Measurements from ENCODE around the gene ARMH2. TPM values are rescaled to one million over a fixed set of nuclear protein-coding genes. Genes with fewer than 3 reads are reported as not detected.

ARMH2 gene
- total and polyA plus RNA-seq, 10 of the 15 experiments (the other 5 are each of a cell fraction or from before 2014, with no cell fraction given) = 0.18 to 0.46 TPM; not detected in 8

GRCh38 chr6:24797596-24798216 lies 1.0 kb downstream of the ARMH2 start:
- RAD21 ChIA-PET (ENCODE audit: unreplicated experiment) = interaction anchor here (0.8 to 1.0 kb wide), 2 partner anchors 274 to 288 kb away, joined by 3 read pairs; no protein-coding TSS in a partner anchor
- no peak for TF ChIP-seq NFXL1 (IDR thresholded peaks at IDR 0.05; ENCODE audit: borderline replicate concordance)
- no peak for TF ChIP-seq CHD4 (IDR thresholded peaks at IDR 0.05)
- no peak for TF ChIP-seq YY1 (IDR thresholded peaks at IDR 0.05; ENCODE audit: low read depth, low read length)
- no peak for TF ChIP-seq SP1 (IDR thresholded peaks at IDR 0.05; ENCODE audit: low read depth, low read length)
- TF ChIP-seq BCLAF1 (IDR thresholded peaks at IDR 0.05) = no peak
- TF ChIP-seq NKRF (conservative IDR thresholded peaks at IDR 0.05) = no peak
- TF ChIP-seq GATAD2B (conservative IDR thresholded peaks at IDR 0.05; ENCODE audit: low read depth) = no peak
- no peak for TF ChIP-seq NR2C2 (IDR thresholded peaks at IDR 0.05; ENCODE audit: borderline replicate concordance, control insufficient read depth, insufficient read length, low read depth)
- FAIRE-seq (no peak), DNase-seq (ENCODE audit: low read depth, low spot score) (no peak), ATAC-seq (no peak)
- POLR2A ChIA-PET = interaction anchor here (0.6 to 0.8 kb wide), 2 partner anchors 13 to 24 kb away, joined by 4 to 5 read pairs; no protein-coding TSS in a partner anchor
- CTCF ChIA-PET = interaction anchor here (1.2 to 1.4 kb wide), 3 partner anchors 11 to 273 kb away, joined by 3 to 4 read pairs (median 4); no protein-coding TSS in a partner anchor
- H3K79me2 ChIP-seq (ENCODE audit: control insufficient read depth, insufficient read depth, low read length) = no peaks in the 10 kb centered on the region
- no peak overlapping the region for H2AFZ ChIP-seq (ENCODE audit: control insufficient read depth, low read depth, low read length)
- no peaks in the 10 kb centered on the region for H3K9me3 ChIP-seq (replicated peaks; ENCODE audit: control insufficient read depth, insufficient read depth, low read length)
- in situ Hi-C loops (cut with MboI) (no loop called here), intact Hi-C loops (cut with micrococcal nuclease; ENCODE audit: unreplicated experiment) (no loop called here)
- SMC1A ChIA-PET (ENCODE audit: uncharacterized antibody, unreplicated experiment) = interaction anchor here (1.4 to 5.1 kb wide), 4 partner anchors 9 to 220 kb away, joined by 3 to 25 read pairs (median 14); no protein-coding TSS in a partner anchor
- H3K4me3 ChIP-seq = no peak overlapping the region
- 87% methylated on average over 6 of the region's 6 CpGs for WGBS (ENCODE audit: insufficient coverage, insufficient replicate concordance, low lambda C conversion rate, missing lambda C conversion rate)
- no peaks in the 10 kb centered on the region for H4K20me1 ChIP-seq (ENCODE audit: control insufficient read depth, insufficient read depth)
- no peak overlapping the region for H3K4me2 ChIP-seq (ENCODE audit: control insufficient read depth, insufficient read depth)
- no peak overlapping the region for H3K27ac ChIP-seq (ENCODE audit: control insufficient read depth, insufficient read depth)
- no TSS peak for BruUV-seq (replicated peaks)
- H3K9ac ChIP-seq (ENCODE audit: control insufficient read depth, insufficient read depth, low read length) = no peak overlapping the region
- no peaks in the 10 kb centered on the region for H3K27me3 ChIP-seq (replicated peaks in 1 of 2; ENCODE audit: control insufficient read depth in 2 of 2, insufficient read depth in 2 of 2, low read length in 1 of 2)
- H3K36me3 ChIP-seq (ENCODE audit: control insufficient read depth in 2 of 2, insufficient read depth in 2 of 2, low read length in 1 of 2) = no peaks in the 10 kb centered on the region
- H3K4me1 ChIP-seq (ENCODE audit: control insufficient read depth, insufficient read depth, low read length) = no peaks in the 10 kb centered on the region

Data from GM12878 (cell line).